Stimulated activated CD8-positive, alpha-beta memory T cell treated with anti-CD3 and anti-CD28 coated beads, Interleukin-12 subunit alpha, Interleukin-12 subunit beta, amount 100 ng/mL, for 24 hours (primary cell): ENCODE measurements around the gene EPHB4.
"Not testable (repeated sequence)": the region's sequence is repeated elsewhere in the genome, so short reads cannot be mapped to it uniquely, and the experiment has no call there.

ENCODE experiments used
- DNase-seq: peaks from one replicate; pipeline ENCODE4 v3.0.0-alpha.2; 2020; ENCODE audit errors: extremely low read depth

EPHB4 gene

GRCh38 chr7:100822236-100823139 is 4.8 kb downstream of the EPHB4 start:
- DNase-seq = no peak

GRCh38 chr7:100819586-100819985 is 7.7 kb downstream of the EPHB4 start:
- DNase-seq = no peak

GRCh38 chr7:100818825-100819224 is 8.5 kb downstream of the EPHB4 start:
- no peak for DNase-seq

GRCh38 chr7:100818366-100818765 is 9.0 kb downstream of the EPHB4 start:
- DNase-seq = no peak

GRCh38 chr7:100817097-100817496 is 10.2 kb downstream of the EPHB4 start:
- no peak for DNase-seq

- DNase-seq = not testable (repeated sequence)
Observed at GRCh38 chr7:100816515-100816914, 10.8 kb downstream of the EPHB4 start.

GRCh38 chr7:100812729-100813128 is 14.6 kb downstream of the EPHB4 start:
- DNase-seq = no peak

- DNase-seq = no peak
Observed at GRCh38 chr7:100811480-100811879, 15.8 kb downstream of the EPHB4 start.

- no peak for DNase-seq
Observed at GRCh38 chr7:100808354-100808875, 18.9 kb downstream of the EPHB4 start.

- DNase-seq = not testable (repeated sequence)
Observed at GRCh38 chr7:100806883-100807282, 20.4 kb downstream of the EPHB4 start.

- DNase-seq = no peak
Observed at GRCh38 chr7:100806276-100806675, 21.0 kb downstream of the EPHB4 start.

GRCh38 chr7:100804681-100805431 is 22.5 kb downstream of the EPHB4 start:
- no peak for DNase-seq

- DNase-seq = no peak
Observed at GRCh38 chr7:100803398-100804161, 23.7 kb downstream of the EPHB4 start.

- no peak for DNase-seq
Observed at GRCh38 chr7:100802951-100803350, 24.4 kb downstream of the EPHB4 start.

- no peak for DNase-seq
Observed at GRCh38 chr7:100801833-100802568, 25.3 kb downstream of the EPHB4 start.

GRCh38 chr7:100799037-100799896 is 28.1 kb downstream of the EPHB4 start:
- DNase-seq = peak; percentile 5

GRCh38 chr7:100794741-100795140 is 32.6 kb downstream of the EPHB4 start:
- no peak for DNase-seq

- no peak for DNase-seq
Observed at GRCh38 chr7:100793806-100794660, 33.3 kb downstream of the EPHB4 start.
